Rectal smooth muscle tissue (tissue), 1 donor: ENCODE measurements around the gene CRIM1.
"Not testable (repeated sequence)": the region's sequence is repeated elsewhere in the genome, so short reads cannot be mapped to it uniquely, and the experiment has no call there.

ENCODE experiments used
- H3K27ac ChIP-seq: one replicate; pipeline ENCODE4 v1.7.0; 2013; ENCODE audit warnings: low read depth, low read length, inconsistent platforms
- H3K27me3 ChIP-seq: one replicate; pipeline ENCODE4 v1.7.0; 2013; ENCODE audit warnings: low read length; ENCODE audit not compliant: control insufficient read depth, insufficient read depth
- H3K36me3 ChIP-seq: one replicate; pipeline ENCODE4 v1.7.0; 2013; ENCODE audit warnings: low read length; ENCODE audit not compliant: control insufficient read depth, insufficient read depth
- H3K4me1 ChIP-seq: one replicate; pipeline ENCODE4 v1.7.0; 2013; ENCODE audit warnings: low read length; ENCODE audit not compliant: control insufficient read depth, insufficient read depth
- H3K4me3 ChIP-seq: one replicate; pipeline ENCODE4 v1.7.0; 2013; ENCODE audit warnings: low read length
- H3K9ac ChIP-seq: one replicate; pipeline ENCODE4 v1.7.0; 2013; ENCODE audit warnings: low read length

CRIM1 gene

GRCh38 chr2:36356298-36356989 is 866 bp downstream of the CRIM1 start:
- Histone ChIP-seq H3K4me1 (peaks cover 13% of the 10 kb centered on the region), H3K9ac (peak overlapping the region; percentile 19), H3K4me3 (peak overlapping the region; percentile 88), H3K27ac (peak overlapping the region; percentile 90), H3K36me3 (no peaks in the 10 kb centered on the region), H3K27me3 (no peaks in the 10 kb centered on the region)

GRCh38 chr2:36356990-36357846 is 1.6 kb downstream of the CRIM1 start:
- peak overlapping the region; percentile 90 for H3K27ac ChIP-seq
- H3K4me1 ChIP-seq, result peaks cover 14% of the 10 kb centered on the region
- H3K9ac ChIP-seq, result peak overlapping the region; percentile 49
- H3K4me3 ChIP-seq, result peak overlapping the region; percentile 88
- H3K36me3 ChIP-seq, result no peaks in the 10 kb centered on the region
- no peaks in the 10 kb centered on the region for H3K27me3 ChIP-seq

GRCh38 chr2:36357847-36358659 is 2.5 kb downstream of the CRIM1 start:
- H3K4me3 ChIP-seq, result peak overlapping the region; percentile 88
- H3K27me3 ChIP-seq, result no peaks in the 10 kb centered on the region
- peak overlapping the region; percentile 49 for H3K9ac ChIP-seq
- no peaks in the 10 kb centered on the region for H3K36me3 ChIP-seq
- peak overlapping the region; percentile 90 for H3K27ac ChIP-seq
- H3K4me1 ChIP-seq, result peaks cover 14% of the 10 kb centered on the region

GRCh38 chr2:36359067-36359466 is 3.5 kb downstream of the CRIM1 start:
- no peak overlapping the region for H3K4me3 ChIP-seq
- no peaks in the 10 kb centered on the region for H3K27me3 ChIP-seq
- H3K36me3 ChIP-seq, result no peaks in the 10 kb centered on the region
- H3K9ac ChIP-seq, result no peak overlapping the region
- no peak overlapping the region for H3K27ac ChIP-seq
- peaks cover 14% of the 10 kb centered on the region for H3K4me1 ChIP-seq

- Histone ChIP-seq H3K36me3 (no peaks in the 10 kb centered on the region), H3K4me1 (peaks cover 14% of the 10 kb centered on the region), H3K27ac (no peak overlapping the region), H3K27me3 (no peaks in the 10 kb centered on the region), H3K9ac (no peak overlapping the region), H3K4me3 (no peak overlapping the region)
These were observed 4.5 kb downstream of the CRIM1 start for GRCh38 chr2:36360063-36360462.

GRCh38 chr2:36360834-36361233 is 5.3 kb downstream of the CRIM1 start:
- no peak overlapping the region for H3K9ac ChIP-seq
- H3K36me3 ChIP-seq, result no peaks in the 10 kb centered on the region
- H3K27me3 ChIP-seq, result no peaks in the 10 kb centered on the region
- H3K4me1 ChIP-seq, result peaks cover 14% of the 10 kb centered on the region
- H3K27ac ChIP-seq, result no peak overlapping the region
- no peak overlapping the region for H3K4me3 ChIP-seq

- H3K4me1 ChIP-seq, result peaks cover 14% of the 10 kb centered on the region
- H3K27me3 ChIP-seq, result no peaks in the 10 kb centered on the region
- no peak overlapping the region for H3K27ac ChIP-seq
- no peak overlapping the region for H3K9ac ChIP-seq
- H3K4me3 ChIP-seq, result no peak overlapping the region
- no peaks in the 10 kb centered on the region for H3K36me3 ChIP-seq
These were observed 5.8 kb downstream of the CRIM1 start for GRCh38 chr2:36361396-36361795.

GRCh38 chr2:36362291-36362690 is 6.7 kb downstream of the CRIM1 start:
- Histone ChIP-seq H3K27ac (no peak overlapping the region), H3K27me3 (no peaks in the 10 kb centered on the region), H3K4me3 (no peak overlapping the region), H3K9ac (no peak overlapping the region), H3K36me3 (no peaks in the 10 kb centered on the region), H3K4me1 (peaks cover 20% of the 10 kb centered on the region)

GRCh38 chr2:36363085-36363484 is 7.5 kb downstream of the CRIM1 start:
- H3K27me3 ChIP-seq, H3K27ac ChIP-seq, H3K4me3 ChIP-seq, H3K9ac ChIP-seq, H3K36me3 ChIP-seq: not testable (repeated sequence)
- peaks cover 27% of the 10 kb centered on the region for H3K4me1 ChIP-seq

- Histone ChIP-seq H3K27ac (no peak overlapping the region), H3K9ac (no peak overlapping the region)
These were observed 11.0 kb downstream of the CRIM1 start for GRCh38 chr2:36366491-36367120.

GRCh38 chr2:36367486-36367885 is 11.9 kb downstream of the CRIM1 start:
- H3K36me3 ChIP-seq, result no peaks in the 10 kb centered on the region
- H3K4me3 ChIP-seq, result no peak overlapping the region
- no peak overlapping the region for H3K27ac ChIP-seq
- no peaks in the 10 kb centered on the region for H3K27me3 ChIP-seq
- peaks cover 42% of the 10 kb centered on the region for H3K4me1 ChIP-seq
- H3K9ac ChIP-seq, result no peak overlapping the region

More at GRCh38 chr2:36366491-36367120, 11.0 kb downstream of the CRIM1 start:
- H3K36me3 ChIP-seq, result no peaks in the 10 kb centered on the region
- no peak overlapping the region for H3K4me3 ChIP-seq
- H3K4me1 ChIP-seq, result peaks cover 33% of the 10 kb centered on the region
- H3K27me3 ChIP-seq, result no peaks in the 10 kb centered on the region

- Histone ChIP-seq H3K4me3 (no peak overlapping the region), H3K36me3 (no peaks in the 10 kb centered on the region), H3K4me1 (peaks cover 44% of the 10 kb centered on the region), H3K27me3 (no peaks in the 10 kb centered on the region), H3K9ac (no peak overlapping the region), H3K27ac (peak overlapping the region; percentile 7)
These were observed 12.3 kb downstream of the CRIM1 start for GRCh38 chr2:36367895-36368353.
